Measurements from ENCODE around the gene GP9.
"Not testable (repeated sequence)": the region's sequence is repeated elsewhere in the genome, so short reads cannot be mapped to it uniquely, and the experiment has no call there.

Gene GP9

GRCh38 chr3:129050556-129051295, 9.9 kb upstream of the GP9 start:
- DNase-seq (ENCODE audit: low read depth) = no peak

GRCh38 chr3:129051871-129052340, 8.7 kb upstream of the GP9 start:
- DNase-seq (ENCODE audit: low read depth) = no peak

GRCh38 chr3:129052675-129053074, 7.9 kb upstream of the GP9 start:
- DNase-seq (ENCODE audit: low read depth) = no peak

- no peak for DNase-seq (ENCODE audit: low read depth)
These were observed 5.9 kb upstream of the GP9 start for GRCh38 chr3:129054605-129055104.

GRCh38 chr3:129056451-129057173, 4.0 kb upstream of the GP9 start:
- no peak for DNase-seq (ENCODE audit: low read depth)

- no peak for DNase-seq (ENCODE audit: low read depth)
These were observed 3.3 kb upstream of the GP9 start for GRCh38 chr3:129057249-129057648.

- no peak for DNase-seq (ENCODE audit: low read depth)
These were observed 2.0 kb upstream of the GP9 start for GRCh38 chr3:129058441-129059200.

GRCh38 chr3:129059311-129059958, 1.1 kb upstream of the GP9 start:
- no peak for DNase-seq (ENCODE audit: low read depth)

DNA sequence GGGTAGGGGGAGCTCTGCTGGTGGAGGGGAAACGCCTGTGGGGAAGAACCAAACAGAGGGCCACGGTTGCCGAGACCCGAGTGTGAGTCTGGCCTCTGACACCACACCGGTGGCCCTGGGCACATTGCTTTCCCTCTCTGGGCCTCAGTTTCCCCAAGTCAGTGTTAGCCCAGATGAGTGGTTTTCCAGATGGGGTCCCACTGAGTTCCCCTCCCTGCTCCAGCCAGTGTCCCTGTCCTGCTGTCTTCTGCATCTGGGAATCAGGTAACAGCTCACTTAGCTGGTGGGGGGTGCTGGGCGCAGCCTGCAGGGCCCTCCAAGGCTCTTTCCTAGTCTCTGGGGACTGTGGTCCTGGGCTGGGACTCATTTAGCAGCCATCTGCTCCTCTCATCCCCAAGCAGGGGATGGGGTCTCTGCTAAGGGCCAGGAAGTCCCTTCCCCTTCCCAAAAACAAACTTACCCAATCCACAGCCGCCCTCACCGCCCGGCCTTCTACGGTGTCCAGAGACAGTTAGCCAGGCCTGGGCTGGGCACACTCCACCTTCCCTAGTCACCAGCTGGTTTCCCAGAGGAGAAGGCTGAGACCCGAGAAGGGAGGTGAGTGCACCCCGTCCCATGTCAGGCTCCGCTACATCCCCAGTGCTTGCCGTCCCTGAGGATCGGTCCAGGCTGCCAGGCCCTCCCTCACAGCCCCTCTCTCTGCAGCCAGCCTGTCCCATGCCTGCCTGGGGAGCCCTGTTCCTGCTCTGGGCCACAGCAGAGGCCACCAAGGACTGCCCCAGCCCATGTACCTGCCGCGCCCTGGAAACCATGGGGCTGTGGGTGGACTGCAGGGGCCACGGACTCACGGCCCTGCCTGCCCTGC, 676 bp downstream of the GP9 start:
- DNase-seq (ENCODE audit: low read depth) = no peak

GRCh38 chr3:129061888-129062834, 1.6 kb downstream of the GP9 start:
- no peak for DNase-seq (ENCODE audit: low read depth)

GRCh38 chr3:129063091-129063640, 2.6 kb downstream of the GP9 start:
- DNase-seq (ENCODE audit: low read depth) = no peak

DNA sequence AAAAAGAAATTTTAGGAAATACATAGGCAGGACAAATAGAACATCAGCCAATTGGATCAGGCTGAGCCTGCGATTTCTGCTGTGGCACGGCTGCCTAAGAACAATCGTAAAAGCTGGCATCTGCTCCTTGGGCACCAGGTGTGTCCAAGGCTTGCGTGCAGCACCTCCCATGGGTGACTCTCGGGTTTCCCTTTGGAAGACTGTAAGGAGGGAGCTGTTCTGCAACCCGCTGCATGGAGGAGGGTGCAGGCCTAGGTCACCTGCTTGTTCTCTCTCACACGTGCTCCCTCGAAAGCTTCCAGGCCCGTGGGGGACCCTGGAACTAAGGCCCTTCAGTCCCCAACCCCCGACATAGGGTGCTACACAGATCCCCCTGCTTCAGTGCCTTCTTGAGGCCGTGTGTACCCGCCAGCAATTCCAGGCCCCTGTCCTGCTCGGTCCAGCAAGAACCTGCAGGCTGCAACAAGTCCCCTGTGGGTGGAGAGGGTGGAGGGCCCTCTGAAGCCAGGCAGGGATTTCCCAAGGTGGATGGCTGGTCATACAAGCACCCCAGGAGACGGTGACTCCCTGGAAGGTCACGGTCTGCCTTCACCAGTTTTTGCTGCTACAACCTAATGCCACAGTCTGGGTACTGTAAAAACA, 3.4 kb downstream of the GP9 start:
- DNase-seq (ENCODE audit: low read depth) = no peak

DNA sequence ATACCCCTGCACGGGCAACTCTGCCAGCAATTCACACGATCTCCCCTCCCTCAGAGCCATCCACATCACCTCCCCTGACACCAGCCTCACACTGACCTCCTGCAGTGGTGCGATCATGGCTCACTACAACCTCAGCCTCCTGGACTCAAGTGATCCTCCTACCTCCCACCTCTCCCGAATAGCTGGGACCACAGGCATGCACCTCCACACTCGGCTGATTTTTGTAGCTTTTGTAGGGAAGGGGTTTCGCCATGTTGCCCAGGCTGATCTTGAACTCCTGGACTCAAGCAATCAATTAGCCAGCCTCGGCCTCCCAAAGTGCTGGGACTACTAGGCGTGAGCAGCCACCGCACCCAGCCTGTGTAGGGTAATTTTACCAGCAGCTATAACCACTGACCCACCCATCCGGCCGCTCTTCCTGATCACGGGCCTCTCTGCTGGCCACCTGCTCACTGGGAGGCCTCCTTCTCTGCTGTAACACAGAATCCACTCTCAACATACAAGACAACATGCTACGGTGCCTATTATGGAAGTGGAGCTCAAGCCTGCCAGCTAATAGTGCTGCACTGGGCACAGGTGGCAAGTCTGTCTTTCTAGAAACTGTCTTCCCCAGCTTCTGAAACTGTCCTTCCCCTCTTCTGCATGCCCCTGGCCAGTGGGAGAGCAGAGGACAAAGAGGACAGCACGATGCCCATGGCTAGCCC, 4.6 kb downstream of the GP9 start:
- DNase-seq (ENCODE audit: low read depth) = no peak

DNA sequence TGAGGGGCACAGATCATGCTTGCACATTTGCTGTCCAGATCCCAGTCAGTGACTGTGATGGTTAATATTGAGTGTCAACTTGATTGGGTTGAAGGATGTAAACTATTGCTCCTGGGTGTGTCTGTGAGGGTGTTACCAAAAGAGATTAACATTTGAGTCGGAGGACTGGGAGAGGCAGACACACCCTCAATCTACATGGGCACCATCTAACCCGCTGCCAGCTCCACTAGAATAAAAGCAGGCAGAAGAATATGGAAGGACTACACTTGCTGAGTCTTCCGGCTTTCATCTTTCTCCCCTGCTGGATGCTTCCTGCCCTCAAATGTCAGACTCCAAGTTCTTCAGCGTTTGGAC, 5.1 kb downstream of the GP9 start:
- no peak for DNase-seq (ENCODE audit: low read depth)

- DNase-seq (ENCODE audit: low read depth) = not testable (repeated sequence)
These were observed 7.1 kb downstream of the GP9 start for GRCh38 chr3:129067719-129068118.

DNA sequence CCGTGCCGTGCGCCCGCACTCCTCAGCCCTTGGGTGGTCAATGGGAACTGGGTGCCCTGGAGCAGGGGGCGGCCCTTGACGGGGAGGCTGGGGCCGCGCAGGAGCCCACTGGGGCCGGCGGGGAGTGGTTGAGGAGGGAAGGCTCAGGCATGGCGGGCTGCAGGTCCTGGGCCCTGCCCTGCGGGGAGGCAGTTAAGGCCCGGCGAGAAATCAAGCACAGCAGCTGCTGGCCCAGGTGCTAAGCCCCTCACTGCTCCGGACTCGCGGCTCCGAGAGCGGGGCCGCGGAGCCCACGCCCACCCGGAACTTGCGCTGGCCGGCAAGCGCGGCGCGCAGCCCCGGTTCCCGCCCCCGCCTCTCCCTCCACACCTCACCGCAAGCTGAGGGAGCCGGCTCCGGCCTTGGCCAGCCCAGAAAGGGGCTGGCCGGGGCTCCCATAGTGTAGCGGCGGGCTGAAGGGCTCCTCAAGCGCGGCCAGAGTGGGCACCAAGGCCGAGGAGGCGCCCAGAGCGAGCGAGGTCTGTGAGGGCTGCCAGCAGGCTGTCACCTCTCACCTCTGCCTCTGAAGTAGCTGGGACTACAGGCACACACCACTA, 7.8 kb downstream of the GP9 start:
- DNase-seq (ENCODE audit: low read depth) = no peak

- DNase-seq (ENCODE audit: low read depth) = not testable (repeated sequence)
These were observed 8.9 kb downstream of the GP9 start for GRCh38 chr3:129069313-129070085.

All from fibroblast of gingiva (primary cell).